ENCODE measurements around the gene SRP68.
A peak's percentile ranks its signal among the peaks of the same experiment; 100 is the strongest.

SRP68 gene

DNA sequence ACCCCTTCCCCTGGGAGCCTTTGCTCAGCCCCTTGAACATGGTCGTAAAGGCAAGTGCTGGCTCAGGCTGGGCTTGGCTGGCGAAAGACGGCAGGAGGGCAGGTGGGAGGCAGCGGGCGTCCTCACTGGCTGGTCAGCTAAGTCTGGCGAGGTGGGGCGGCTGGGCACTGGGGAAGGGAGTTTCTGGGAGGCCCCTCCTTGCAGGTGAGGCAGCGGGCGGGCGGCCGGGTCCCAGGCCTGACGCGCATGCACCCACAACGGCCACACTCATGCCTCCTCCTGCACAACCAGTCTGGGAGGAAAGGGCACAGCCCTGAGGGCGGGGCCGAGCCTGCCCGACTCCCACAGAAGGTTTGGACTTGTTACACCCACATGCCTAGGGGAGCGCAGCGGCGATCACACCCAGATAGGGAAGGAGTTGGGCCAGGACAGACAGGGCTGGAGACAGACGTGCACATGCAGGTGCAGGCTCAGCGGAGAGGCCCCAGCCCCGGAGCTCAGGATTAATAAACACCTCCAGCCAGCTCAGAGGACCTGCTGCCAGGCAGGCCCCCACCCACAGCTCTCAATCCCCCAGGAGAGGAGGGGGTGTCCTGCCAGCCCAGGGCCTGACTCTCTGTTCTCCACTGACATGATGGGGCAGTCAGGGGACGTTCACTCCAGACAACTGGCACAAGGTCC is 45.0 kb downstream of the SRP68 start, which contains the start of gene EVPL:
EVPL (minus strand) TSS at position 148 of the 681 bp plus-strand sequence; CDS start at position 40, 108 bp downstream.
- no peak for TF ChIP-seq CTCF (IDR thresholded peaks at IDR 0.05; ENCODE audit: insufficient read depth, low read depth, low read length, missing control alignments)
- peak; percentile 98 for DNase-seq (ENCODE audit: low read depth)
- H3K4me3 ChIP-seq (ENCODE audit: low read length) = peak within 1 kb of the TSS; percentile 73

- no peak for TF ChIP-seq CTCF (IDR thresholded peaks at IDR 0.05; ENCODE audit: insufficient read depth, low read depth, low read length, missing control alignments)
- peak overlapping the region; percentile 73 for H3K4me3 ChIP-seq (ENCODE audit: low read length)
- peak; percentile 24 for DNase-seq (ENCODE audit: low read depth)
Observed at GRCh38 chr17:76026714-76027158, 45.6 kb downstream of the SRP68 start.

DNA sequence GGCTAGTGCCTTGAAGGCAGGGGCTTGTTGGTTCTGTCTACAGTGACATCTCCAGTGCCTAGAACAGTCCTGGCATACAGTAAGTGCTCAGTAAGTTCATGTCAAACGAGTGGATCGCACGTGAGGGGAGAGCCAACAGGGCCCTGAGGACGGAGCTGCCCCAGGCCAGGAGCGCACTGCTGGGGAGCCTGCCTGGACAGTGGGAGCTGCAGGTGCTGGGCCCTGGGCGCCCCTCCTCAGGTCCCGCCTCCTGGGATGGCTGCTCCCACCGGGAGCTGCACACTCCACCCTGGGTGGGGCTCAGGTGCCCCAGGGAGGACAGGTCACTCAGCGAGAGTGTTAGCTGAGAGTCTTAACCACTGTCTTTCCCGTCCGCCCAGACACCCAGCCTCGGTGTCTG is 47.0 kb downstream of the SRP68 start:
- H3K4me3 ChIP-seq (ENCODE audit: low read length) = peak overlapping the region; percentile 73
- TF ChIP-seq CTCF (IDR thresholded peaks at IDR 0.05; ENCODE audit: insufficient read depth, low read depth, low read length, missing control alignments) = no peak
- DNase-seq (ENCODE audit: low read depth) = no peak

DNA sequence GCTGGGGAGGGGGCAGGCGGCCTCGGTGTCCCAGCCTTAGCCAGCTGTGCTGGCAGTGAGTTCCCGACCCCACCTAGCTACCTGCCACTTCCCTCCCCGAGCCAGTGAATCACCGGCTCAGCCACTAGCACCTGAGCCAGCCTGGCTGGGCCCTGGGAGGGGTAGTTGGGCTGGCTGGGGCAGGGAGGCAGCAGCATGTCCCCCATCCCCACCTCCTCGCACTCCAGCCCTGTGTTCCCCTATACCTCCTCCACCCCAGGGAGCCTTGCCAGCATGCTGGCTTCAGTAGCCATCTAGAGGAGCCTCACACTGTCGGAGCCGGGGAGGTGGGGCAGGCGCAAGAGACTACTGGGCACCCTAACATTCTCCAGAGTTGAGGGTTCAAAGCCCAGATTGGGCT is 48.0 kb downstream of the SRP68 start:
- peak; percentile 28 for DNase-seq (ENCODE audit: low read depth)
- no peak for TF ChIP-seq CTCF (IDR thresholded peaks at IDR 0.05; ENCODE audit: insufficient read depth, low read depth, low read length, missing control alignments)
- no peak overlapping the region for H3K4me3 ChIP-seq (ENCODE audit: low read length)

DNA sequence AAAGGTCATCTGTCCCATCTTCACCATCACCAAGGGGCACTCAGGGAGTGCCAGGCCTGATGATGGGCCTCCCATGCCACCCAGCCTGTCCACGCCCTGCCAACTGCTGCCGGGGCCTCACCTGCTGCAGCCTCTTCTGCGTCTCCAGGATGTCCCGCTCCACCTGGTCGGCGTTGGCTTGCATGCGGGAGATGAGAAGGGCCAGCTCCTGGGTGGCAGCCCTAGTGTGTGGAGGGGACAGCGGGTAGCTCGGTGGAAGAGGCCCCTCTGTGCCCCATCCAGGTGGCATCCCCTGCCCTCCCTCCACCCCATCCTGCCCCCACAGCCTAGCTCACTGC is 48.4 kb downstream of the SRP68 start:
- no peak for DNase-seq (ENCODE audit: low read depth)
- TF ChIP-seq CTCF (IDR thresholded peaks at IDR 0.05; ENCODE audit: insufficient read depth, low read depth, low read length, missing control alignments) = no peak
- no peak overlapping the region for H3K4me3 ChIP-seq (ENCODE audit: low read length)

- H3K4me3 ChIP-seq (ENCODE audit: low read length) = no peak overlapping the region
- no peak for TF ChIP-seq CTCF (IDR thresholded peaks at IDR 0.05; ENCODE audit: insufficient read depth, low read depth, low read length, missing control alignments)
- DNase-seq (ENCODE audit: low read depth) = no peak
Observed at GRCh38 chr17:76022973-76023899, 49.1 kb downstream of the SRP68 start.

All from epithelial cell of esophagus (primary cell).